Fibroblast of lung (primary cell): ENCODE results near the gene DNMT3B.

ENCODE experiments used
- CTCF ChIP-seq, 2 donors: IDR thresholded peaks in 1 of 2; conservative IDR thresholded peaks in 1 of 2; 1 replicate in 1 of 2; 2 replicates in 1 of 2; pipeline ENCODE4 v1.5.1; 2011 to 2012; ENCODE audit warnings: low read length in 2 of 2, control low read depth in 1 of 2, inconsistent platforms in 1 of 2, low read depth in 1 of 2, mild to moderate bottlenecking in 1 of 2
- EZH2 ChIP-seq: IDR thresholded peaks from 2 replicates; pipeline ENCODE4 v1.5.1; 2012; ENCODE audit warnings: low read length, control low read depth, mild to moderate bottlenecking; ENCODE audit errors: missing control alignments

DNA sequence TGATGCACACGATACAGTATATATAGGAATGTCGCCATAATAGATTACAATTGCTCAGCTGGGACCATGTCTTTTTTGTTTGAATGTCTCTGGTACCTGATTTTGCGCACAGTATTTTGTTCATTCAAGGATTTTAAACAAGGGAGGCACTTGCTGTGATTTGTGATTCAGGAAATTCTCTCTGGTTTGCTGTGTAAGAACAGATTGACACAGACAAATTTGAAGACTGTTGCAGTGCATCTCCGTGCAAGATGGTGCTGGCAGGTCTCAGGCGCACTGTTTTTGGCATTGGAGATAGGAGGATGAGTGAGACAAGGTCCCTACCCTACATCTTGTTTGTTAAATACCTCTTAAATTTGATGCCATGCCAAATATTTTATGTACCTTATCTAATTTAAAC lies 60.0 kb downstream of the DNMT3B start:
- no peak for TF ChIP-seq CTCF (conservative IDR thresholded peaks at IDR 0.05 in 1 of 2, IDR thresholded peaks at IDR 0.05 in 1 of 2; ENCODE audit: low read depth in 1 of 2, low read length in 2 of 2)
- TF ChIP-seq EZH2: no peak
